ACHN (cell line): Measurements from ENCODE around the gene CD300LF.

Experiments
- DNase-seq: peaks from one replicate; pipeline ENCODE4 v3.0.0-alpha.2; 2015
- in situ Hi-C: cut with HindIII; loops from 2 replicates; pipeline ENCODE4 v1.10.0; 2017; ENCODE audit warnings: low sequenced_read_pairs, low pct_ligation_motif_present, low pct_unique_long_range_greater_than_20kb

The CD300LF gene

DNA sequence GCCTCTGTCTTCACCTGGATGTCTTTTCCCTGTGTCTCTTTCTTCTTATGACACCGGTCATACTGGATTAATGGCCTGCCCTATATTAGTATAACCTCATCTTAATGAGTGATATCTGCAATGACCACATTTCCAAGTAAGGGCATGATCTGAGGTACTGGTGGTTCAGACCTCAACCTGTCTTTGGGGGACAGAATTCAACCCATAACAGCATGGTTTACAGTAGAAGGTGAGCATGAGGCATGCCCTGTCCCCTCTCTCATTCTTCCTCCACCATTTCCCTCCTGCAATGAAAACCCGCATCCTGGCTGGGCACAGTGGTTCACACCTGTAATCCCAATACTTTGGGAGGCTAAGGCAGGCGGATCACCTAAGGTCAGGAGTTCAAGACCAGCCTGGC lies 21.5 kb upstream of the CD300LF start:
- in situ Hi-C loops, result no loop called here
- no peak for DNase-seq

DNA sequence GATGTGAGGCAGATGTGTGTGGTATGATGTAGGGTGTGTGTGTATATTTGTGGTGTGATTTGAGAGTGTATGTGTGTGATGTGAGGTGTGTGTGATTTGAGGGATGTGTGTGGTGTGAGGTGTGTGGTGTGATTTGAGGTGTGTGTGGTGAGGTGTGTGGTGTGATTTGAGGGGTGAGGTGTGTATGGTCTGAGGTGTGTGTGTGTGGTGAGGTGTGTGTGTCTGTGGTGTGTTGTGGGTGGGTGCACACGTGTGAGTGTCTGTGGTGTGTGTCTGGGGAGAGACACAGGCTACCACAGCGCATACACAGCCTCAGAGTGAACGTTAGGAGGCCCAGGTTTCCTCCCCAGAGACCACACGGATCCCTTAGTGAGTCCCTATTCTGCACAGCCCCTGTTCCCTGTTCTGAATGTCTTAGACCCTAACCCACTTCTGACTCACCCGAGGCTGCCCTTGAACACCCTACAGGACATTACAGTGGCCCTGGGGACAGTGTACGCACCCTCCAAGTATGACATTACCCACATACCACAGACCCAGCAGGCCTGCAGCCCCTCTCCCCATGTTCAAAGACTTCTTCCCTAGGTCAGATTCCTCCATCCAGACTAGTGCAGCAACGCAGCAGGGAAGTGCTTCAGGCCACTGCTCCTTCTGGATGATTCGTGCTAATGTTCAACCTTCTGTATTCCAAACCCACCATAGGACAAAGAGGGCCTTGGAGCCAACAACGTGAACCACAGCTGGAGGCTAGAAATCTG lies 20.8 kb upstream of the CD300LF start:
- in situ Hi-C loops, result no loop called here

DNA sequence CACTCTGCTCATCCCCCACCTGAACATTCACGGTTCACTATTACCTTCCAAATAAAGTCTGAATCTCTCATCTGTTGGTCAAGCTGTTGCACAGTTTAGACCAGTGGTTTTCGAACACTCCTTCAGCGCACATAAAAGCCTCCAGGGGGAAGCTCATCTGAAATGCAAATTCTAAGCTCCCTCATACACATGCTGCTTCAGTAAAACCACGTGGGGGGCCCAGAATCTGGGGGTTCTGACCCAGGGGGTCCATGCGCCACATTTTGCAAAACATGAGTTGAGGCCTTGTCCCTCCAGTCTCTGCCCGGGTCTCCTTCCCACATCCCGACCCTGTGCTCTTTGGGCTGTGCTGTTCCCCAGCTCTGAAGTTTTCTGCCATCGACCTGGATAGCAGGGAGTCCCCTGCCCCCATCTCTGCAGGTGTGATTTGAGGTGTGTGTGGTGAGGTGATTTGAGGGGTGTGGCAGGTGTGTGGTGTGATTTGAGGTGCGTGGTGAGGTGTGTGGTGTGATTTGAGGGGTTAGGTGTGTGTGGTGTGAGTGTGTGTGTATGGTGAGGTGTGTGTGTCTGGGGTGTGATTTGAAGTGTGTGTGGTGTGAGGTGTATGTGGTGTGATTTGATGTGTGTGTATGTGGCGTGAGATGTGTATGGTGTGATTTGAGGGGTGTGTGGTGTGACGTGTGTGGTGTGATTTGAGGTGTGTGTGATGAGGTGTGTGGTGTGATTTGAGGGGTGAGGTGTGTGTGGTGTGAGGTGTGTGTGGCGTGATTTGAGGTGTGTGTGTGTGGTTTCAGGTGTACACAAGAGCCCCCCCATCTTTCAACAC lies 19.5 kb upstream of the CD300LF start:
- in situ Hi-C loops, result no loop called here
- DNase-seq, result no peak

More for the DNA sequence above, 20.8 kb upstream of the CD300LF start:
- DNase-seq, result no peak

DNA sequence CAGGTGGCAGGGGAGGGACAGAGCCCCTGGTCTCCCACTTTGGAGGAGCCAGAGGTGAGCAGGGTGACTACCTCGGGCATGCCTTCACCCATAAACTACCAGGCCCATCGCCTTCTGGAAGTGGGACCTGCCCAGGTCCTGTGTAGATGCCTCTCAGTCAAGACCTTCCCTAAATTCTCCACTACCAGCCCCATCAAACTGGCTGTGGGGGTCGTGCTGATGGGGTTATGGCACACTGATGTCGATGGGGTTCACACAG lies 18.6 kb upstream of the CD300LF start:
- in situ Hi-C loops, result no loop called here
- no peak for DNase-seq

DNA sequence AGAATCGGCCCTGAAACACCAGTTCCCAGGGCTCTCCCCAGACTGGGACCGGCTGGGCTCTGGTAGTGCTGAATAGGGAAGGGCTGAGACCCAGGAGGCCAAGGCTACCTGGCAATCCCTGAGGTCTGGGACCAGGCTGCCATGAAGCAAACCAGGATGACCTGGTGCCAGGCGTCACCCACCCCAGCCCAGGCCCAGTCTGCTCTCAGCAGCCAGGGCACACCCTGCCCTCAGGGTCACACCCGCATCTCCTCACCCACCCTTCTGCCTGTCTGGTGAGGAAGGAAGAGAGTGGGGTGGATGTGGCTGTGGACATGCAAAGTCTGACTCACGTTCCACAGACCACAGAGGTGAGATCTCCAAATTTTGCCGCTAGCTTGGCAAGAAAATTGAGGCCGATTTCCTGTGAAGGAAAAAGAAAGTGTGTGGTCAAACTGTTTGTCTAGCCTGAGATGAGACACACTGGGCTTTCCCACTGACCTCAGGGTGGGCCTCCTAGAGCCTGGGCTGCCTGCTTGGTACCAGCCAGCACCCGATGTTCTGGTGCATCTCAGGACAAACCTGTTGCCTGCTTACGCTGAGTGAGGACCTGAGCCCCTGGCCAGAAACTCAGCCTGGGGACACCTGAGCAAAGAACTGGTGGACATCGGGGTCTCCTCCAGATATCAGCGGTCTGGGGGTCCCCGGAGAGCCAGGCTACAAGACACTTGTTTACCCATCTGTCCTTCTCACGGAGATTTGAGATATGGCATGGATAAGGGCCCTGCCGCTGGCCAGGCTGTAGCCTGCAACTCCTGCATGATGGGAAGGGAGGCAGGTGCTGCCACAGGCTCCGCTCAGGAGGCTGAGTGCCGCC lies 18.0 kb upstream of the CD300LF start:
- in situ Hi-C loops, result no loop called here
- no peak for DNase-seq

DNA sequence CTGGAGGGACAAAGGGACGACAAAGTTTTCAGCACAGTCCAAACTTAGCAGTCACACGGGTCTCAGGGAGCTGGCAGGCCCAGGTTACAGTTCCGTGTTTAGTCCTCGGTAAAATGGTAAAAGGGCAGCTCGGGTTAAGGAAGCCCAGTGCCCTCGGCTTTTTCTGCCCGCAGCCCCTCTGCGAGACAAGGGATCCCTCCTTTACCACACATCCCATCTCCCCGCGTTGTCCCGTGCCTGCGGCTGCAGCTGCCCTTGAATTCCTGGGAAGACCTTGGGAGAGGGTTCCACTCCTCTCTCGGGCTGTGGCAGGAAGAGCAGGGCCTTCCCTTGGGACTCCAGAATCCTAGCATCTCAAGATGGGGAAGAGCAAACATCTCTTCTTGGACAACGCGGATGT lies 17.1 kb upstream of the CD300LF start:
- in situ Hi-C loops, result no loop called here
- no peak for DNase-seq

DNA sequence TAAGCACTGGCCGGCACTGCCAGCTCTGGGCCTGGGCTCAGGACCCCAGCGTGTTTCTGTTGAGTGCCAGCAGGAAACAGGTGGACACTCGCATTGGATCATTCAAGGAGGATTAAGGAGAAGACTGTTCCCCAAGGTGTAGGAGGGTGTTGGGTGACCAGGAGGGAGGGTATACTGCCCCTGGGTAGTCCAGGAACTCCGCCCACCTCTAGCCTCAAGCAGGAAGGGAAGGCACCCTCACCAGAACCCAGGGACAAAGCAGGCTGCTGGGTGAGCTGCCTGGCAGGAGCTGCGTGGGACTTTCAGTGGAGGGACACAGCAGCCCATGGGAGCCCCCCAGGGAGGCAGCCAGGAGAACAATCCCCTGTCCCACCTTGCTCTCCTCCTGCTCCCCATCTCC lies 16.6 kb upstream of the CD300LF start:
- in situ Hi-C loops, result no loop called here
- no peak for DNase-seq

DNA sequence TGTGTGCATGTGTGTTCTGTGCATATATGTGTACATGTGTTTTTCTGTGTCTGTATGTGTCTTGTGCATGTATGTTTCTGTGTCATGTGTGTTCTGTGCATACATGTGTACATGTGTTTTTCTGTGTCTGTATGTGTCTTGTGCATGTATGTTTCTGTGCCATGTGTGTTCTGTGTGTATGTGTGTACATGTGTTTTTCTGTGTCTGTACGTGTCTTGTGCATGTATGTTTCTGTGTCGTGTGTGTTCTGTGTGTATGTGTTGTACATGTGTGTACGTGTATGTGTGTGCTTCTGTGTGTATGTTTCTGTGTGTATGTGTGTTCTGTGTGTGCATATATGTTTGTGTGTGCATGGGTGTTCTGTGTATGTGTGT lies 16.0 kb upstream of the CD300LF start:
- no peak for DNase-seq
- in situ Hi-C loops, result no loop called here

DNA sequence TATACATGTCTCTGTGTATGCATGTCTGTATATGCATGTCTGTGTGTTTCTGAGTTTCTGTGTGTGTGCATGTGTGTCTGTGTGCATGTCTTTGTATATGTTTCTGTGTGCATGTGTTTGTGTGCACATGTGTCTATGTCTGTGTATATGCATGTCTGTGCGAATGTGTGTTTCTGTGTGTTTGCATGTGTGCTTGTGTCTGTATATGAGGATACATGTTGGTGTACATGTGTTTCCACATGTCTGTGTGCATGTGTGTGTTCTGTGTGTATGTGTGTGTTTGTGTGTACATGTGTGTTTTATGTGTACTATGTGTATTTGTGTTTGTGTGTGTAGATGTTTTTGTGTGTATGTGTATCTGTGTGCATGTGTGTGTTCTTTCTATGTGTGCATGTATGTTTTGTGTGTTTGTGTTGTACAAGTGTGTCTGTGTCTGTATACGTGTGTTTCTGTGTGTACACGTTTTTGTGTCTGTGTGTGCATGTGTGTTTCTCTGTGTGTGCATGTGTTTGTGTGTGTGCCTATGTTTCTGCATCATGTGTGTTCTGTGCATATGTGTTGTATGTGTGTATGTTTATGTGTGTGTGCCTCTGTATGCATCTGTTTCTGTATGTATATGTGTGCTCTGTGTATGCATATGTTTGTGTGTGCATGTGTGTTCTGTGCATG lies 15.4 kb upstream of the CD300LF start:
- no peak for DNase-seq
- in situ Hi-C loops, result no loop called here

DNA sequence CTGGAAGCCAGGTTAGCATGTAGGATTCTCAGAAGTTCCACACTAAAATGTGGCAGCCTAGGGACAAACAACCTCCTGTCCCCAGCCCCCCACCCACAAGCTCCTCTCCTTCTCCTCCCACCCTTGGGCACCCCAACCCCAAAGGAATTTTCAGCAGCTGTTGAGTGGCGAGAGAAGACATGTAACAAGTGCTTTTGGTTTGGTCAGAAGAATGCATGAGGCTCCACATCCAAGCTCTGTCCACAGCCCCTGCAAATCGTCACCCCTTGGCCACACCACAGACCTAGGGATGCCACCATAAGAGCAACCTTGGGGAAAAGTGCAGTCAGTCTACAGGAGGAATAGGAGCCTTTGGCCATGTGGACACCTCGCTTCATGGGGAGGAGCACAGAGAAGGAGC lies 12.4 kb upstream of the CD300LF start:
- no peak for DNase-seq
- in situ Hi-C loops, result no loop called here

DNA sequence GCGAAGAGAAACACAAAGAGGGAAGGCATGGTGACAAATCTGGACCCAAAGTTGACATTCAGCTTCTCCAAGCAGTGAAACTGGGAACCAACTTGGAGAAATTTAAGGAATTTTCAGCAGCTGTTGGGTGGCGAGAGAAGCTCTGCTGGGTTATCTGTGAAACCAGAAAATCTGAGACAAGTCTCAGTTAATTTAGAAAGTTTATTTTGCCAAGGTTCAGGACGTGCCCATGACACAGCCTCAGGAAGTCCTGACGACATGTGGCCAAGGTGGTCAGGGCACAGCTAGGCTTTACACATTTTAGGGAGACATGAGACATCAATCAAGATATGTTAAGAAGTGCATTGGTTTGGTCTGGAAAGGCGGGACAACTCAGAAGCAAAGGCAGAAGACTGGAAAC lies 11.2 kb upstream of the CD300LF start:
- no peak for DNase-seq
- in situ Hi-C loops, result no loop called here

DNA sequence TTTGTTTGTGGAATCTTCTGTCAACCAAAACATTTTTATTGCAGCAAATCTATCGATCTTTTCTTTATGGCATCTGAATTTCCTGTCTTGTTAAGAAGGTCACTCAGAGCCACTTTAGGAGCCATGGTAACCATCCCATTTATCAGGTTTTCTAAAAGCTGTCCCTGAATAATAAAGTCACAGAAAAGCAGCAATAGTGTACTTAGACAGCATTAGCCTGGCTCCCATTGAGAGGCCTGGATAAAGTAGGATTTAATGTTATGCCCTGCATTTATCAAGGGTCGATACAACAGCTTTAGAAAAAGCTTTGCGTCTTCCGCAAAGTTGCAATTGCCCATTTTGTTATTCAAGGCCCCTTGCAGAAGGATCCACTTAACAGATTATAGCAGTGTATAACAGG lies 10.1 kb upstream of the CD300LF start:
- in situ Hi-C loops, result no loop called here
- DNase-seq, result no peak

DNA sequence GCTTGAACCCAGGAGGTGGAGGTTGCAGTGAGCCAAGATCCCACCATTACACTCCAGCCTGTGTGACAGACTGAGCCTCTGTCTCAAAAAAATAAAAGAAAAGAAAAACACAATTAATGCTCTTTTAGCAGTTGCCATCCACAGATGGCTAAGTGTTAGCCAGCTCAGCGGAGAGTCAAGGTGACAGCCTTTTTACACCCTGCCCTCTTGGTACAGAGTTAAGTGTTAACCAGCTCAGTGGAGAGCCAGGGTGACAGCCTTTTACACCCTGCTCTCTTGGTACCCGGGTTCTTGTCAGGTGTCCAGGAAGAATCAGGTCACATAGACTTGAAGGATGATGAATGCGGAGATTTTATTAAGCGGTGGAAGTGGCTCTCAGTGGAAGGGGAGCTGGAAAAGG lies 7.8 kb upstream of the CD300LF start:
- DNase-seq, result no peak
- in situ Hi-C loops, result no loop called here

DNA sequence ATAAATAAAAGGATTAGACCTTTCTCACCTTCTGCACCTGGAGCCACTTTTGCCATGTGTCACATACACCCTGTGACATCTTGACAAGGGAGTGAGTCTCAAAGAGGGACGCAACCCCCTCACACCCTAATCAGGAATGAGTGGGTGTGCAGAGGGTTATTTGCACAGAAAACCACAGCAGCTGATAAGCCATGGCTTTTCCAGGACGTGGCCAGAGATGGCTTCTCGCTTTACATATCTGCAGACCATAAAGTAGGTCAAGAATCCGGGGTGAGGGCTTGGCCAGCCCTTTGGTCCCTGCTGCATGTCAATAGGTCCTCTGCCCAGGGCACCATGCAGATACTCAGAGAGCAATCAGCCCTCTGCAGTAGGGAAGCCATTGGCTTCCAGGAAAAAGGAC lies 2.4 kb upstream of the CD300LF start:
- in situ Hi-C loops, result no loop called here
- no peak for DNase-seq

DNA sequence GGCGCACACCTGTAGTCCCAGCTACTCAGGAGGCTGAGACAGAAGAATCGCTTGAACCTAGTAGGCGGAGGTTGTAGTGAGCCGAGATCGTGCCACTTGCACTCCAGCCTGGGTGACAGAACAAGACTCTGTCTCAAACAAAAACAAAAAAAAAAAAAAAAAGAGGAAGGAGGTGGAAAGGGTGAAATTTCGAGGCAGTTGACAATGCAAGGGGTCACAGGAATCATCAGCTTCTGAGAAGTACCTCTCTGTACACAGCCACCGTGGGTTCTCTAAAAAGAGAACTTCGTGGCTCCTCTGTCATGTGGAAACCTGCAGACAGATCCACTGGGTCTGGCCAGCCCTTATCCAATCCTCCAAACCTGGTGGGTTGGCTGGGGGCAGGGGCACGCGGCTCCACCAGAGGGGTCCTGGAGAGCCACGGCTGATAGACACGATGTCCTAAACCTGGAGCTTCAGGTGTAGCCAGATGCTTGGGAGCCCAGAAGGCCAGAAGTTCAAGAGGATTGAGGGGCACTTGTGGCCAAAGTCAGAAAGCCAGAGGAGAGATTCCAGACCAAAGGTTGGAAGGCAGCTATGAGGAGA lies 540 bp upstream of the CD300LF start:
- in situ Hi-C loops, result no loop called here
- DNase-seq, result no peak

DNA sequence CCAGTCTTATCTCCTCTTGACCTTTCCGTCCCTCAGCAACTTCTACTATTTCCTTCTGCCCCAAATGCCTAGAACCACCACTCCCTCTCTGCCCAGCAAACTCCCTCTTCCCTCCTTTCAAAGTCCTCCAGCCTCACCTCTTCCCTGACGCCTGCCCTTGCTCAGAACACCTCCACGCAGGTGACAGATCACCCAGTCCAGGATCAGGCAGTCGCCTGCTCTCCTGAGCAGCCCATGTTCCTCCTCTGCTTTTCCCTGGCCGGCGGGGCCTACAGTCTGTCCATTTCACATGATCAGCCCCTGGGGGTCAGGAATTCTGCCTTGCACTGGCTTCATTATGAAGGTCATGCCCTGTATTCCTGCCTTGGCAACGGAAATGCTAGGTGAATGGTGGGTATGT lies 422 bp downstream of the CD300LF start:
- DNase-seq, result no peak
- in situ Hi-C loops, result no loop called here

DNA sequence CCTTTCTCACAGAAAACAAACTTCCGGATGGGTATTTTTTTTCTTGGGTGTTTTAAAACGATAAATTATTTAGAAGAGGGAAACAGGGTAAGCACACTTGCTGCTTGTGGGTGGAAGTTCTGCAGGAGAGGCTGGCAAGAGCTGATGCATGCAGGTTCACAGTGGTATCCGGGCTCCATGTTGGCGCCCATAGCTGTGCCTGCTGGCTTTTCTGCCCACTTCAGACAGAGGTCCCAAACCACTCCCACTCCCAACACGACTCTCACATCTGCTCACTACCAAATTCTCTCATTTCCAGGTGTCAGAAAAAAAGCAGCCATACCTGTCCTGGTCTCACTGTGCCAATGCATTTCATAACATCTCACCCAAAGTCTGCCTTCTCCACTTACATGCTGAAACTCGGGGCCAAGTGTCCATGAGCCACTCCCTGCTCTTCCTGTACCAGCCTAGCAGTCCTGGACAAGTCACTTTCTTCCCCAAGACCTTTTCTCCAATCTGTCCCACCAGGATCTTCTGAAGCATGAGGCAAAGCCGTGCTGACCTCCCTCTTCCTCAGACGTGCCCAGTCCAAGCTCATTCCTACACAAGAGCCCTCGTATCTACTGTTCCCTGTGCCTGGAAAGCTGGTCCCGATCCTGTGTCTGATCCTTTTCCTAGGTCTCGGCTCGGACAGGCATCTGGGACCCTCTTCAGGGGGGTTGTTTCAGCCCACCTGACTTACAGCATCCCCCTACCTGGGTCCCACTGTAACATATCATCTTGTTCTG lies 1.5 kb downstream of the CD300LF start:
- DNase-seq, result no peak
- in situ Hi-C loops, result no loop called here

DNA sequence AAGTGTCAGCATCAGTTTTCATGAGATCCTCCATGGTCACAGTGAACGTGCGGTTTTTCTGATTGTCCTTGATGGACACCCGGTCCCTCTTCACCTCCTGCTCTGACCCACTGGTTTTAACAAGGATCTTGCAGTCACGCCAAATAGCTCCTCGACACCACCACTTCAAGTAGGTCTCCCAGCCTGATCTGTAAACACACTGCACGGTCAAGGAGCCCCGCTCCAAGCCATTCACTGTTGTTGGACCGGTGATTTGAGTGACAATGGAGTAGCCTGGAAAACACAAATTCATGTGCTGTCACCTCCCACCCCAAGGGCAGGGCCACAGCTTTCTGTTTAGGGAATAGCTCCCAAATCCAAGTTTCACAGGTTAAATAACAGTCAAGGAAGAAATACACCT lies 8.2 kb downstream of the CD300LF start:
- DNase-seq, result no peak
- in situ Hi-C loops, result no loop called here
